K562 (cell line): Measurements from ENCODE around the gene GLIS1.

Source experiments
- BCL6 ChIP-seq: fragments of 250-450 bp; sonication (Bioruptor Pico); IDR thresholded peaks from 2 replicates; pipeline ENCODE4 v1.4.0; 2020
- EWSR1 ChIP-seq: fragments of 450-650 bp; IDR thresholded peaks from 2 replicates; pipeline ENCODE4 v1.6.1; 2018; ENCODE audit warnings: borderline replicate concordance, mild to moderate bottlenecking, low read depth, moderate library complexity; ENCODE audit not compliant: partially characterized antibody
- FOXK1 ChIP-seq: sonication (generic); formaldehyde crosslinking; IDR thresholded peaks from 2 replicates; pipeline ENCODE4 v1.8.0; 2022; ENCODE audit warnings: missing genetic modification reagents, mild to moderate bottlenecking, borderline replicate concordance
- HNRNPK ChIP-seq: fragments of 200-400 bp; formaldehyde crosslinking; IDR thresholded peaks from one replicate; pipeline ENCODE4 v1.6.1; 2018; ENCODE audit warnings: mild to moderate bottlenecking, low read depth, low read length; ENCODE audit not compliant: poor library complexity, severe bottlenecking
- POLR2A ChIP-seq: fragments of 450-650 bp; conservative IDR thresholded peaks from 2 replicates; pipeline ENCODE4 v1.6.1; 2016
- SMAD3 ChIP-seq: fragments of 450-650 bp; formaldehyde crosslinking; conservative IDR thresholded peaks from 2 replicates; pipeline ENCODE4 v1.4.0; 2020; ENCODE audit warnings: mild to moderate bottlenecking
- SP2 ChIP-seq: IDR thresholded peaks from 2 replicates; pipeline ENCODE4 v1.6.1; 2011; ENCODE audit warnings: mild to moderate bottlenecking, low read depth, low read length, moderate library complexity; ENCODE audit not compliant: poor library complexity, severe bottlenecking; ENCODE audit errors: extremely low read depth
- STAT6 ChIP-seq: sonication (generic); formaldehyde crosslinking; IDR thresholded peaks from 2 replicates; pipeline ENCODE4 v1.8.1; 2023; ENCODE audit warnings: mild to moderate bottlenecking, missing genetic modification reagents
- YBX1 ChIP-seq: fragments of 450-650 bp; IDR thresholded peaks from 2 replicates; pipeline ENCODE4 v1.7.1; 2016; ENCODE audit warnings: mild to moderate bottlenecking
- ZFP30 ChIP-seq: fragments of 250-450 bp; sonication (Bioruptor Pico); IDR thresholded peaks from 2 replicates; pipeline ENCODE4 v1.8.0; 2022; ENCODE audit warnings: moderate library complexity, mild to moderate bottlenecking, inconsistent platforms, borderline replicate concordance
- ZNF24 ChIP-seq: fragments of 450-650 bp; IDR thresholded peaks from 2 replicates; pipeline ENCODE4 v1.6.1; 2016

- no peak for TF ChIP-seq HNRNPK
- no peak for TF ChIP-seq ZNF24
- no peak for TF ChIP-seq BCL6 (CRISPR knock-in tag)
- TF ChIP-seq YBX1: no peak
- TF ChIP-seq STAT6 (CRISPR knock-in tag): no peak
- TF ChIP-seq SMAD3: no peak
- TF ChIP-seq SP2: no peak
- no peak for TF ChIP-seq POLR2A
- TF ChIP-seq ZFP30 (CRISPR knock-in tag): no peak
- TF ChIP-seq EWSR1: no peak
- TF ChIP-seq FOXK1 (CRISPR knock-in tag): no peak
These were observed 268.4 kb downstream of the GLIS1 start for GRCh38 chr1:53470584-53470983.
